ENCODE measurements around the gene SON.

DNA sequence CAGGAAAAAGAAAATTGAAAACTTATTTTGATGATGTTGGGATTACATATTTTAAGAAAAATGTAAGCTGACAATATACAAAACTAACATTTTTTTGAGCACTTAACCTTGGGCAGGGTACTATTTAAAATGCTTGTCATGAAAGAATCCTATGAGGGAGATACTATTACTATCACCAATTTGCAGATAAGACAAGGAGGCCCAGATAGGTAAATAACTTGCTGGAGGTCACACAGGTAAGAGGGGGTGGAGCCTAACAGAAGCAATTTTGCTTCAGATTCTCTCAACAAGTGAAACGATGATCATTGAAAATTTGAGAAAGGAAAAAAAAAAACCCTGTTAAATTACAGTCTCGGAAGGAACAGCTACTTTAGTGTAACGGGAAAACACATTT lies 2.1 kb upstream of the SON start:
- TF ChIP-seq, protein P1, sequence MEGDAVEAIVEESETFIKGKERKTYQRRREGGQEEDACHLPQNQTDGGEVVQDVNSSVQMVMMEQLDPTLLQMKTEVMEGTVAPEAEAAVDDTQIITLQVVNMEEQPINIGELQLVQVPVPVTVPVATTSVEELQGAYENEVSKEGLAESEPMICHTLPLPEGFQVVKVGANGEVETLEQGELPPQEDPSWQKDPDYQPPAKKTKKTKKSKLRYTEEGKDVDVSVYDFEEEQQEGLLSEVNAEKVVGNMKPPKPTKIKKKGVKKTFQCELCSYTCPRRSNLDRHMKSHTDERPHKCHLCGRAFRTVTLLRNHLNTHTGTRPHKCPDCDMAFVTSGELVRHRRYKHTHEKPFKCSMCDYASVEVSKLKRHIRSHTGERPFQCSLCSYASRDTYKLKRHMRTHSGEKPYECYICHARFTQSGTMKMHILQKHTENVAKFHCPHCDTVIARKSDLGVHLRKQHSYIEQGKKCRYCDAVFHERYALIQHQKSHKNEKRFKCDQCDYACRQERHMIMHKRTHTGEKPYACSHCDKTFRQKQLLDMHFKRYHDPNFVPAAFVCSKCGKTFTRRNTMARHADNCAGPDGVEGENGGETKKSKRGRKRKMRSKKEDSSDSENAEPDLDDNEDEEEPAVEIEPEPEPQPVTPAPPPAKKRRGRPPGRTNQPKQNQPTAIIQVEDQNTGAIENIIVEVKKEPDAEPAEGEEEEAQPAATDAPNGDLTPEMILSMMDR (IDR thresholded peaks at IDR 0.05), result no peak
- TF ChIP-seq POLR2A (IDR thresholded peaks at IDR 0.05), result no peak

Data from heart left ventricle (tissue), 13 donors.